Loucy (cell line): ENCODE measurements around the gene NRCAM.

Experiments
- H2AFZ ChIP-seq: fragments of 200-600 bp; sonication (generic); 2 replicates; pipeline ENCODE4 v1.6.0; 2016; ENCODE audit warnings: antibody characterized with exemption, mild to moderate bottlenecking, low read length, moderate library complexity
- H3F3A ChIP-seq: fragments of 200-600 bp; 2 replicates; pipeline ENCODE4 v1.6.0; 2016; ENCODE audit warnings: antibody characterized with exemption, low read depth, mild to moderate bottlenecking
- H3K27me3 ChIP-seq: fragments of 200-600 bp; sonication (generic); 2 replicates; pipeline ENCODE4 v1.6.1; 2014; ENCODE audit warnings: low read length, mild to moderate bottlenecking; ENCODE audit not compliant: insufficient read depth, poor library complexity, severe bottlenecking
- H3K36me3 ChIP-seq: fragments of 200-600 bp; sonication (generic); 2 replicates; pipeline ENCODE4 v1.6.1; 2016; ENCODE audit warnings: low read length; ENCODE audit not compliant: insufficient read depth
- H3K4me1 ChIP-seq: fragments of 200-600 bp; sonication (generic); 2 replicates; pipeline ENCODE4 v1.5.1; 2014; ENCODE audit warnings: low read length, mild to moderate bottlenecking; ENCODE audit not compliant: insufficient read depth, poor library complexity, severe bottlenecking
- H3K4me2 ChIP-seq: fragments of 200-600 bp; sonication (generic); 2 replicates; pipeline ENCODE4 v1.6.0; 2014; ENCODE audit warnings: antibody characterized with exemption, low read length, low read depth, mild to moderate bottlenecking; ENCODE audit not compliant: poor library complexity, severe bottlenecking
- H3K4me3 ChIP-seq: fragments of 200-600 bp; sonication (generic); 2 replicates; pipeline ENCODE4 v1.5.1; 2014; ENCODE audit warnings: low read length, mild to moderate bottlenecking, mixed read lengths; ENCODE audit not compliant: poor library complexity, severe bottlenecking
- H3K79me2 ChIP-seq: fragments of 200-600 bp; sonication (generic); 2 replicates; pipeline ENCODE4 v1.6.1; 2014; ENCODE audit warnings: low read length; ENCODE audit not compliant: insufficient read depth
- H3K9ac ChIP-seq: fragments of 200-600 bp; sonication (generic); 2 replicates; pipeline ENCODE4 v1.6.0; 2014; ENCODE audit warnings: mild to moderate bottlenecking, low read depth, low read length, moderate library complexity; ENCODE audit not compliant: poor library complexity, severe bottlenecking
- H3K9me2 ChIP-seq: fragments of 200-600 bp; sonication (generic); replicated peaks from 2 replicates; pipeline ENCODE4 v1.6.1; 2016; ENCODE audit warnings: low read depth, low read length, mixed read lengths
- H3K9me3 ChIP-seq: fragments of 200-600 bp; sonication (generic); 2 replicates; pipeline ENCODE4 v1.6.1; 2014; ENCODE audit warnings: mild to moderate bottlenecking, antibody characterized with exemption, low read length, low read depth; ENCODE audit not compliant: insufficient read depth
- H4K20me1 ChIP-seq: fragments of 200-600 bp; sonication (generic); 2 replicates; pipeline ENCODE4 v1.6.0; 2014; ENCODE audit warnings: antibody characterized with exemption, low read length, mild to moderate bottlenecking; ENCODE audit not compliant: insufficient read depth, poor library complexity, severe bottlenecking
- CTCF ChIP-seq: fragments of 200-600 bp; sonication (generic); conservative IDR thresholded peaks from 2 replicates; pipeline ENCODE4 v1.5.1; 2014; ENCODE audit warnings: mild to moderate bottlenecking, antibody characterized with exemption, low read length
- EZH2phosphoT487 ChIP-seq: fragments of 200-600 bp; IDR thresholded peaks from 2 replicates; pipeline ENCODE4 v1.6.1; 2018; ENCODE audit warnings: antibody characterized with exemption, mild to moderate bottlenecking, moderate library complexity, borderline replicate concordance

NRCAM gene

GRCh38 chr7:108181073-108181985, 274.9 kb downstream of the NRCAM start:
- H3K9me3 ChIP-seq = no peaks in the 10 kb centered on the region
- no peaks in the 10 kb centered on the region for H3K9me2 ChIP-seq
- no peak overlapping the region for H2AFZ ChIP-seq
- no peaks in the 10 kb centered on the region for H3K4me1 ChIP-seq
- no peaks in the 10 kb centered on the region for H3K79me2 ChIP-seq
- TF ChIP-seq EZH2phosphoT487 (no peak), CTCF (peak; percentile 79)
- H4K20me1 ChIP-seq = no peaks in the 10 kb centered on the region
- H3K9ac ChIP-seq = no peak overlapping the region
- no peaks in the 10 kb centered on the region for H3K36me3 ChIP-seq
- no peaks in the 10 kb centered on the region for H3F3A ChIP-seq
- H3K4me2 ChIP-seq = no peak overlapping the region
- no peaks in the 10 kb centered on the region for H3K27me3 ChIP-seq
- no peak overlapping the region for H3K4me3 ChIP-seq

DNA sequence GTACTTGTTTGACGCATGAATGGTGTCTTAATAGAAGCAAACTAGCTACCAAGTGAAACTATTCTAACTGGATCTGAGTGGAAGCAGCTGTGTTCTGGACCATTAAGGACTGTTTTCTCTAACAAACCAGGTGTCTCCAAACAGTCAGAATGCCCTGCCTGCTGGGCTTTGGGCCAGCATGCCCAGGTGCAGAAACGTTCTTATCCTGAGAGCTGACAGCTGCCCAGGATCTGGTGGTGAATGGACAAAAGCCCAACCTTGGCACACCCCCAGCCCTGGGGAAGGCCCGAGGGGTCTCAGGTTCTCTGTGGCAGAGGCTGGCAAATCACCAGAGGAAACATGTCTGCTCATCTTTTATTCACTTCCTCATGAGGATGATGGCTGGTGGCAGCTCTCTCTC, 277.8 kb downstream of the NRCAM start:
- Histone ChIP-seq H2AFZ (0 out of 2 replicates have a peak overlapping the region, but pooled peaks have one; percentile 34), H4K20me1 (no peaks in the 10 kb centered on the region), H3K27me3 (no peaks in the 10 kb centered on the region), H3K4me2 (no peak overlapping the region), H3K4me1 (no peaks in the 10 kb centered on the region), H3F3A (no peaks in the 10 kb centered on the region), H3K4me3 (no peak overlapping the region), H3K9me3 (no peaks in the 10 kb centered on the region), H3K36me3 (no peaks in the 10 kb centered on the region), H3K9me2 (no peaks in the 10 kb centered on the region), H3K79me2 (no peaks in the 10 kb centered on the region), H3K9ac (no peak overlapping the region)
- TF ChIP-seq CTCF = no peak
- TF ChIP-seq EZH2phosphoT487 = no peak

- H3F3A ChIP-seq = no peaks in the 10 kb centered on the region
- no peak overlapping the region for H3K4me3 ChIP-seq
- H2AFZ ChIP-seq = no peak overlapping the region
- no peaks in the 10 kb centered on the region for H3K79me2 ChIP-seq
- no peaks in the 10 kb centered on the region for H4K20me1 ChIP-seq
- no peaks in the 10 kb centered on the region for H3K27me3 ChIP-seq
- TF ChIP-seq CTCF = no peak
- TF ChIP-seq EZH2phosphoT487 = no peak
- H3K9ac ChIP-seq = no peak overlapping the region
- H3K9me3 ChIP-seq = no peaks in the 10 kb centered on the region
- H3K4me1 ChIP-seq = no peaks in the 10 kb centered on the region
- no peak overlapping the region for H3K4me2 ChIP-seq
- H3K36me3 ChIP-seq = no peaks in the 10 kb centered on the region
- H3K9me2 ChIP-seq = no peaks in the 10 kb centered on the region
Observed at GRCh38 chr7:108171164-108171563, 285.1 kb downstream of the NRCAM start.
